ENCODE measurements around the gene MYCL. TPM values are rescaled to one million over a fixed set of nuclear protein-coding genes. Genes with fewer than 3 reads are reported as not detected.

MYCL gene
- total and polyA plus RNA-seq, 10 donors, result 0.90 to 7.3 (median 4.4) TPM

GRCh38 chr1:39933956-39934941 is 32.5 kb upstream of the MYCL start:
- intact Hi-C loops (cut with DNase I; ENCODE audit: low total_unique reads), result no loop called here
- WGBS, 5 donors, result 33 to 67% (median 41%) methylated on average over 12 of the region's 12 CpGs
- Histone ChIP-seq H3K9me3 (no peaks in the 10 kb centered on the region), H3K36me3 (no peaks in the 10 kb centered on the region), H3K27ac (peak overlapping the region in 7 of 8 donors; percentile 33 to 84 (median 60)), H3K27me3 (replicated peaks in 1 of 7) (no peaks in the 10 kb centered on the region), H3K4me3 (peak overlapping the region in 1 of 8 donors; percentile 7), H3K4me1 (peaks cover 0 to 47% (median 2%) of the 10 kb centered on the region in 6 donors)
- no peak for TF ChIP-seq CTCF (IDR thresholded peaks at IDR 0.05 in 8 of 11, conservative IDR thresholded peaks at IDR 0.05 in 3 of 11)
- no peak for TF ChIP-seq POLR2A (IDR thresholded peaks at IDR 0.05)
- peak in 2 of 3 donors; percentile 57 to 74 for TF ChIP-seq POLR2AphosphoS5 (IDR thresholded peaks at IDR 0.05)
- DNase-seq, result peak; percentile 78

- TF ChIP-seq POLR2A (IDR thresholded peaks at IDR 0.05) (no peak), POLR2AphosphoS5 (IDR thresholded peaks at IDR 0.05) (no peak), CTCF (IDR thresholded peaks at IDR 0.05 in 8 of 11, conservative IDR thresholded peaks at IDR 0.05 in 3 of 11) (no peak)
- WGBS, 5 donors, result 57 to 77% (median 74%) methylated on average over 5 to 7 of the region's 7 CpGs
- no peak for DNase-seq
- no peak overlapping the region for H3K4me3 ChIP-seq
- H3K27ac ChIP-seq, result no peak overlapping the region
- H3K9me3 ChIP-seq, result no peaks in the 10 kb centered on the region
- intact Hi-C loops (cut with DNase I; ENCODE audit: low total_unique reads), result no loop called here
- H3K27me3 ChIP-seq (replicated peaks in 1 of 7), result no peaks in the 10 kb centered on the region
- H3K4me1 ChIP-seq, result peaks cover 0 to 26% (median 5%) of the 10 kb centered on the region in 6 donors
- no peaks in the 10 kb centered on the region for H3K36me3 ChIP-seq
Measured at GRCh38 chr1:39928809-39929587, 27.3 kb upstream of the MYCL start.

- TF ChIP-seq POLR2AphosphoS5 (IDR thresholded peaks at IDR 0.05), result no peak
- TF ChIP-seq CTCF (IDR thresholded peaks at IDR 0.05 in 8 of 11, conservative IDR thresholded peaks at IDR 0.05 in 3 of 11), result no peak
- TF ChIP-seq POLR2A (IDR thresholded peaks at IDR 0.05), result no peak
- H3K27ac ChIP-seq, result no peak overlapping the region
- H3K4me1 ChIP-seq, result peaks cover 0 to 16% (median 0%) of the 10 kb centered on the region in 6 donors
- no peak overlapping the region for H3K4me3 ChIP-seq
- no peak for DNase-seq
- 34 to 64% (median 56%) methylated on average over 3 of the region's 3 CpGs for WGBS, 5 donors
- intact Hi-C loops (cut with DNase I; ENCODE audit: low total_unique reads), result no loop called here
- peaks cover 0 to 1% (median 0%) of the 10 kb centered on the region in 7 donors for H3K27me3 ChIP-seq (replicated peaks in 1 of 7)
- H3K9me3 ChIP-seq, result no peaks in the 10 kb centered on the region
- no peaks in the 10 kb centered on the region for H3K36me3 ChIP-seq
Measured at GRCh38 chr1:39927538-39927937, 25.8 kb upstream of the MYCL start.

Data from spleen (tissue), 11 donors.